LNCAP (cell line): Measurements from ENCODE around the gene CLEC16A.

Experiments used
- CTCF ChIP-seq: fragments of 450-650 bp; IDR thresholded peaks from 2 replicates; pipeline ENCODE4 v1.5.1; 2017; ENCODE audit warnings: mild to moderate bottlenecking

Gene CLEC16A

DNA sequence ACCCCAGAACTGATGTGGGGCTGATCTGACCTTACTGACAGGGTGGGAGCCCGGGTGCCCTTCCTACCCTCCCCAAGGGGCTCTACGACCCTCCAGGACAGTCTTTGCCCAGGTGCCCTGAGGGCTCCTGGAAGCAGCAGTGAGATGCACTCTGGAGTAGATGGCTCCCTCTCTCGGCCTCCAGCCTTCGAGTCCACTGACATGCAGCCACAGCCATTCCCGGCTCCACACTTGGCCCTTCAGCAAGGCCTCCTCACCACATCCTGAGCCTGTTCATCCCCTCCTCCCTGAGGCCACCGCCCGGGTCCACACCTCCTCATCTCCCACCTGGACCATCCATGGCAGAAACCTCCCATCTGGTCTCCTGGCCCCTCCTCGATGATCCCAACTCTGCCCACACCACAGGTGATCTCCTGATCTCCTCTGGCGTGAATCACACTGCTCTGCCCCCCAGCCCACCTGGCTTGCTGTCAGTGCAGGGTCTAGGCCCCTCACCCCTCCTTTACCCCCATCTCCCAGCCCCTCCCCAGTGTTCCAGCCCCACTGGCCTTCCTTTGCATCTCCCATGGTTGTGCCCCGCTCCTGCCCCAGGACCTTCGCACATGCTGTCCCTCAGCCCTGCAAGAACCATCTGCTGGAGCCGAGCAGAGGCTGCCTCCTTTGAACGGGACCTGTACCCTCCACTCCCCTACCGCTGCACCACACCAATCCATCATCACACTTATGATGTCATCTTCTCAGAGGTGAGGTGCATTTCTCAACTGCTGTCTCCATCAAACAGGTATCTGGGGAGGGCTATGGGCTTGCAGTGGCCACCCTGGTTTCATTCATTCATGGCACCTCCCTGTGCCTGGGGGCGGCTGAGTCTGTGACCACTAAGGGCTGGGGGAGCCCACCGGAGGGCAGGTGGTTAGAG, 267.0 kb downstream of the CLEC16A start:
- no peak for TF ChIP-seq CTCF

DNA sequence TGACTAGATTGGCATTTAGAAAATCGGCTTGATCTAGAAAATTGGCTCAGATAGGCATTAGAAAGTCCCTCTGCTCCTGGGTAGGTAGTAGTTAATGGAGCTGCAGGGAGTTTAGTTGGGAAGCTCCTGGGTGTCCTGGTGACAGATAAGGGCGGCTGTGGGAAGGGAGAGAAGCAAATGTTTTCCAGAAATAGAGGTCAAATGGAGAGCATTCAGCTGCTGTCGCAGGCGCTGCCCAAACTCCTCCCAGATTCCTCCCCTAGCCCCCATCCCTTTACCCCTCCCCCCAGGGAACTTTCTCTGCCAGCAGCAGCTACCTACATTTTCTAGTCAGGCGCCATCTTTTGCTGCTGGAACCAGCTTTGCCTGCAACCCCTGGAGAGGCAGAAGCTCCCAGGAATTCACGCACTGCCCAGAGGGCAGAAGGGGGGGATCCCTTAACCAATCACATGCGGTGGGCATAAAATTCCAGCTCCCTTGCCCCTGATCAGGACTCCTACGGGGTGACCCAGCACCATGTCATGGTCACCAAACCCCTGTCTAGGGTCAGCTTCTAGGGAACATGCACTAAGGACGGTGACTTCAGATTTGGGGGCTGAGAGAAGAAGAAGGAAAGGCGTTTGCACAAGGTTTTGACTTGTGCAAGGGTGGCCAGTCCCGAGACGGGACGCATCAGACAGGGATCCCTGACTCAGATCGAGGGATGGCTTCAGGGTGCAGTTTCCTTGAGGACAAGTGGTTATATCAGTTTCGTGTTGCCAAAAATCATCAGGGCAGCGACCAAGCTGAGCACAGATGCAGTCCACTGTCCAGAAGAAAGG, 267.8 kb downstream of the CLEC16A start:
- TF ChIP-seq CTCF, result no peak

DNA sequence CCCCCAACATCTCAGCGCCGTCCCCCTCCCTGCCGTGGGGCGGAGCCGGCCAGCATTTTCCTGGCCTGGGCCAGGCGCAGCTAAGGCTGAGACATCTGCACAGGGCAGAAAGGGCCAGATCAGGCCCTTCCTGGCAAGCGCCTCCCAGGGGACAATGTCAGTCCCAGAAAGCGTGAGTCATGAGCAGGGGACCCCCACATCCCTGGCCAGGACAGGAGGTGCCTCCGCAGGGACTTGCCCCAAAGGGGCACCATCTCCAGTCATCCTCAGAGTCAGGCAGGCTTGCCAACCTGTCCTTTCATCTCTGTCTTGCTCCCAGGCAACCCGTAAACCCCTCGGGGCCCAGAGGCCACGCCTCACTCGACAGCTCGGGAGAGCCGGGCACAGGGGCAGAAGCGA, 268.4 kb downstream of the CLEC16A start:
- TF ChIP-seq CTCF, result no peak

DNA sequence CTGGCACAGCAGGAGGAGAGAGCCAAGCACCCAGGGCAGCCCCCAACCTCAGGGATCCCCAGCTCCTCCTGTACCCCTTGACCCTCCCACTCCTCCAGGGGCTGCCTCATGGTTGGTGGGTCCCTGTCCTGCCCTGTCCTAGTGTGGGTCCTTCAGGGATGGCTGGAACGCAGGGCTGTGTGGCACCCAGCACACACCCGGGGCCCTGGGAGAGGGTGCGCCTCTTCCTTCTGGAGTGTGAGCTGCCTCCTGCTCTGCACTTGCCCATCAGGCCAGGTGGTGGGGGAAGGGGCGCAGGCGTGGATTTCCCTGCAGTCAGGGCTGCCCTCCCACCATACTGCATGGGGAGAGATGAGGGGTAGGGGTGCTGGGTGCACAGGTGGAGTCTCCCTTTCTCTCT, 269.0 kb downstream of the CLEC16A start:
- TF ChIP-seq CTCF, result no peak

GRCh38 chr16:11213799-11214198, 269.4 kb downstream of the CLEC16A start:
- TF ChIP-seq CTCF, result no peak

DNA sequence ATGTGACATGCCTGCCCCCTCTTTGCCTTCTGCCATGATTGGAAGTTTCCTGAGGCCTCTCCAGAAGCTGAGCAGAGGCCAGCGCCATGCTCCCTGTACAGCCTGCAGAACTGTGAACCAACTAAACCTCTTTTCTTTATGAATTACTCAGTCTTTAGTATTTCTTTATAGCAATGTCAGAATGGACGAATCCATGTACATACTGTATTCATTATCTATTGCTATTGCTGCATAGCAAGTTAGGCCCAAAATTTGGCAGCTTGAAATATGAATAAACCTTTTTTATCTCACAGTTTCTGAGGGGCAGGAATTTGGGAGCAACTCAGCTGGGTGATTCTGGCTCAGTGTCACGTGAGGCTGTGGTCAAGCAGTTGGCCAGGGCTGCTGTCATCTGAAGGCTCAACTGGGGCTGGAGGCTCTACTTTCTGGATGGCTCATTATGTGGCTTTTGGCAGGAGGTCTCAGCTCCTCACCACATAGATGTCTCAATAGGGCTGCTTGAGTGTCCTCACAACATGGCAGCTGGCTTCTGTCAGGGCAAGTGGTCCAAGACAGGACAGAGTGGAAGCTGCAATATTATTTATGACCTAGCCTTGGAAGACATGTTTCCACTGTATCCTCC, 271.7 kb downstream of the CLEC16A start:
- TF ChIP-seq CTCF, result no peak
